GM21381 (cell line): Measurements from ENCODE around the gene SLC16A3.
"Not testable (repeated sequence)": the region's sequence is repeated elsewhere in the genome, so short reads cannot be mapped to it uniquely, and the experiment has no call there.

Source experiments
- ATAC-seq: cut with Tn5 transposase; IDR thresholded peaks from one replicate; pipeline ENCODE4 v1.9.1; 2021; ENCODE audit warnings: mild to moderate bottlenecking, moderate library complexity; ENCODE audit not compliant: unreplicated experiment

The SLC16A3 gene

DNA sequence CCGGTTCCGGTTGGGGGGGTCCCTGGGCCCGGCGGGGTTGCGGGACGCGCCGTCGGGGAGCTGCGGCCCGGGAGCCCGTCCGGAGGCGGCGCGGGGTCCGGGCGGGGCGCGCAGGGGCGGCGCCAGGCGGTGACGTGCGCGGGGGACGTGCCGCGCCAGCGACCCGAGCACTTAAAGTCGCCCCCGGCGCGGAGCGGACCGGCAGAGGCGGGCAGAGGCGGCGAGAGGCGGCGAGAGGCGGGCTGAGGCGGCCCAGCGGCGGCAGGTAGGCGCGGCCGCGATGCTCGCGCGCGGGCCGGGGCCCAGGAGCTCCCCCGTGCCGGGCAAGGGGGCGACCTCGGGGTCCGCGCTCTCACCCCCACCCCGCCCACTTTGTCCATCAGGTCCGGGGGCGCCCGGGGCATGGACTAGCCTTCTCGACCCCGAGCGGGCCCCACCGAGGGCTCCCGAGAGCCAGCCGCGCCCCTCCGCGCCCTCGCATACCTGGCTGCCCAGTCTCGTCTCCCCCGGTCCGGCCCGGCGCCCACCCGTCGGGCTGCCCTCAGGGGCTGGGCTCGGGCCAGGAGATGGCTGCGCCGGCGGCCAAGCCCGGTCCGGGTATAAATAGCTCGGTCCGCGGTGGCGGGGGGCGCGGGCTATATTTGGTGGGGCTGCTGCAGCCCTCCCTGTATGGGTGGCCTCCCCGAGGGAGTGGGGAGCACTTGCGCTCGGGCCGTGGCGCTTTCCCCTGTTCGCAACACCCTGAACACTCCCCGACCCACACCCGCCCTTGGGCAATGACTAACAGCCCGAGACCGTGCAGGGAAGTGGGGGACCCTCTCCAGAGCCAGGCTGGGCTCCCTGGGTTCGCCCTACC is at the start of gene SLC16A3:
Gene SLC16A3 (plus strand): TSS at position 201 of the 856 bp plus-strand sequence. CDS start 6,967 bp downstream, outside the sequence.
- peak; percentile 45 for ATAC-seq

- no peak for ATAC-seq
Measured at GRCh38 chr17:82179412-82179811, 49.4 kb upstream of the SLC16A3 start.

- ATAC-seq = no peak
Measured at GRCh38 chr17:82179946-82180475, 48.8 kb upstream of the SLC16A3 start.

DNA sequence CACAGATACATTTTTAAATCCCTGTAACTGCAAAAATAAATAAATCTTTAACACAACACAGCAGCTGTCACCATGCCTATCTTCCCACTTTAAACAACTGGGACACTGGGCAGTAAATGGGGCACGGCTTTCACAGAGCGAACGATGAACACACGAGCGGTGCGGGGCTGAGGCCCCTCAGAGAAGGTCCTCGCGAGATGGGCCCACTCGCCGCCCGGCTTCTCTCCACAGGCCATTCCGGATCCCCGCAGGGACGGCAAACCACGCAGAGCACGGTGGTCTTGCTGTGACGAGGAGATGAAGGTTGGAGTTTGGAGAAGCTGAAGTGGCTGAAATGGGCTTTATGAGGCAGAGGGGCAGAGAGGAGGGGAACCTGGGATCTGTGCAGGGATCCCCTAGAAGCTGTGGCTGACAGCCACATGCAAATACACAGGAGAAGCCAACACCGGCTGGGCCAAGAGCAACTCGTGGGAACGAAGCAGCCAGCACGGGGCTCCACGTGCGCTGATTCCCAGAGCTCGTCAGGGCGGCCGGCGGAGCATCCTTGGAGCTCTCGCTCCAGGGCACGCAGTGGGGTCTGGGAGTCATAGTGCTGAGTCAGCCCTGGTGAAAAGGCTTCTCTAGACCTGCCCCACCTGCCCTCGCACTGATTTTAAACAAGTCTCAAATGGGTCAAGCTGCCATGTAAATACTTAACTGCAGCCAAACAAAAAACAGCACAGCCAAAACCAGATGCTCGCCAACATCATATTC is 47.9 kb upstream of the SLC16A3 start:
- ATAC-seq = no peak

DNA sequence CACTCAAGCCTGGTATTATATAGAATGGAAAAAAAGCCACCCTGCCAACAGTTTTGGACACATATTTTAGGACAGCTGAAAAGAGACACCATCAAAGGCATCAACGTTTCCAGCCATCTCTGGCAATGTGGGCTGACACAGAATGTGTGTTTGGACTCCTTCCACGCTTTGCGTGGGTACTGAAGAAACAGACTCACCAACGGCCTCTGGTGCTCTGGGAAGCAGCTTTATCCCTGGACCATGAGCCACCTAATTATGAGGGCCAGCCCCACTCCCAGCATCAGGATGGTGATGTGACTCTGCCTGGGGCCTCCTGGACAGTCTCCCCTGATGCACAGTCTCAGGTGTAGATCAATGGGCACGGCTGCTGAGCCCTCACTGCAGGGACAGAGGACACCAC is 44.1 kb upstream of the SLC16A3 start:
- no peak for ATAC-seq

GRCh38 chr17:82186221-82186620 is 42.6 kb upstream of the SLC16A3 start:
- no peak for ATAC-seq

DNA sequence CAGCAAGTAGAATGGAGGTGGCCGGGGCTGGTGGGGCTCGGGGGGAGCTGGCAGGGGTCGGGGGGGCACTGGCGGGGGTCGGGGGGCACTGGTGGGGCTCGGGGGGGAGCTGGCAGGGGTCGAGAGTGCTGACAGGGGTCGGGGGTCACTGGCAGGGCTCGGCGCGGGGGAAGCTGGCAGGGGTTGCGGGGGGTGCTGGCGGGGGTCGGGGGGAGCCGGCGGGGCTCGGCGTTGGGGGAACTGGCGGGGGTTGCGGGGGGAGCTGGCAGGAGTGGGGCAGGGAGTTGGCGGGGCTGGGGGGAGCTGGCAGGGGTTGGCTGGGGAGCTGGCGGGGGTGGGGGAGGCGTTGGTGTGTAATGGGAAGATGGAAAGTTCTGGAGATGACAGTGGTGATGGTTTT is 41.3 kb upstream of the SLC16A3 start:
- ATAC-seq = no peak

DNA sequence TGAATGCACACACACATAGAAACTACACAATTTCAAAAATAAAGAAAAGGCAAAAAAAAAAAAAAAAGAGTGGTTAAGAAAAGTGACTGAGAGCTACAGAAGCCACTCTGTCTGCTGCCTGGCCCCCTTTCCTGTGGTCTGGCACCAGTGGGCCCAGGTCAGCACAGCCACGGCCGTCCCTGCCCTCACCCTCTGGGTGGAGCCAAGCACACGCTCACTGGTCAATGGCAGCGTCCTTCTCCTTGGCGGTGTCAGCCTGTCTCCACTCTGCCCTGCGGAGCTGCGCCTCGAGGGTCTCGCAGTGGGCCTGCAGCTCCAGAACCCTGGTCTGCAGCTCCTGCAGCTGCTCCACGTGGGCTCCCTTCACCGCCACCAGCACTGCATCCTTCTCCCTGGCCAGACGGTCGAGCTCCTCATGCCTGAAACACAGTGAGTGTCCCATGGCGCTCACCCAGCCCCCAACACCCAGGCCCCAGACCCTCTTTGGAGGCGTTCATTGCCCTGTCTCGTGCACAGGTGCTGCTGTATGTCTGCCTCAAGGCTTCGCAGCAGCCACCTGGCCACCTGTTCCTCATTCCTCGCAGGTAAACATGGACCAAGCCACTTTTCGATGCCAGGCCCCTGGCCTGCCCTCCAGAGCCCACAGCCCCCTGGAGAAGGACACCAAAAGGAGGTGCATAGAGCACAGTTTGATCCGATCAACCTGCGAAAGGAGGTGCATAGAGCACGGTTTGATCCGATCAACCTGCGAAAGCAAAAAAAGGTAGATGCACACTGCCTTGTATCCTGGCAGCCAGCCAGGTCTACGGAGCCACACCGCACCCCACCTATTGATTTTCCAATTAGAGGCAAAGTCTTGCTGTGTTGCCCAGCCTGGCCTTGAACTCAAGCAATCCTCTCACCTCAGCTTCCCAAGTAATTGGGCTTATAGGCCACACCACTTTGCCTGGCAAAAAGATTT is 40.6 kb upstream of the SLC16A3 start:
- ATAC-seq = no peak

- not testable (repeated sequence) for ATAC-seq
Measured at GRCh38 chr17:82193050-82193449, 35.8 kb upstream of the SLC16A3 start.

GRCh38 chr17:82193520-82194220 is 35.2 kb upstream of the SLC16A3 start:
- no peak for ATAC-seq

DNA sequence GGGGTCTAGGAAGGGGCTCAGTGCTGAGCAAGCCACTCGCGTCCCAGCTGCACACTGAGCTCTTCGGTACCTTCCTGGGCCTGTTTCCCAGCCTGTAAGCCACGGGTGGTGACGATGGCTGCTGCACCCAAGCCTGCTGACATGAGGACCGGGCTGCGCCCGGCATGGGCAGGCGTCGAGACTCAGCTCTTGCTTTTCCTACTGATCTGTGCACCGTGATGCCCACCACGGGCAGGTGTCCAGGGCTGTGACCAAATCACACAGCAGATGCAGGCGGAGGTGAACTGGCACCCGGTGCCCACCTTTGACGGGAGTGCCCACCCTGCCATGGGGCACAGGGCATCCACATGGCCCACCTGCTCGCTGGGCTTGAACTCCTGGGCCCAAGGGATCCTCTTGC is 34.1 kb upstream of the SLC16A3 start:
- ATAC-seq = no peak

GRCh38 chr17:82195675-82196672 is 32.9 kb upstream of the SLC16A3 start:
- no peak for ATAC-seq

GRCh38 chr17:82198092-82198491 is 30.8 kb upstream of the SLC16A3 start:
- no peak for ATAC-seq

GRCh38 chr17:82199496-82199895 is 29.3 kb upstream of the SLC16A3 start:
- ATAC-seq = no peak

GRCh38 chr17:82200135-82200534 is 28.7 kb upstream of the SLC16A3 start:
- no peak for ATAC-seq

GRCh38 chr17:82200743-82201497 is 27.9 kb upstream of the SLC16A3 start:
- ATAC-seq = no peak

GRCh38 chr17:82201498-82201910 is 27.3 kb upstream of the SLC16A3 start:
- no peak for ATAC-seq

GRCh38 chr17:82202981-82203380 is 25.9 kb upstream of the SLC16A3 start:
- ATAC-seq = no peak
